Large intestine (tissue), 3 donors: ENCODE data around the gene LAYN. TPM values are rescaled to one million over a fixed set of nuclear protein-coding genes. Genes with fewer than 3 reads are reported as not detected.
A peak's percentile ranks its signal among the peaks of the same experiment; 100 is the strongest.

ENCODE experiments used
- DNase-seq, 2 donors: peaks; one replicate each; pipeline versions ENCODE4 v3.0.0 to v3.0.0-alpha.2; 2013
- H3K27ac ChIP-seq: one replicate; pipeline ENCODE4 v1.5.1; 2013; ENCODE audit warnings: low read length
- H3K27me3 ChIP-seq: 2 replicates; pipeline ENCODE4 v1.6.1; 2013; ENCODE audit warnings: low read length; ENCODE audit not compliant: control insufficient read depth, insufficient read depth
- H3K36me3 ChIP-seq: 2 replicates; pipeline ENCODE4 v1.6.1; 2013; ENCODE audit warnings: low read length; ENCODE audit not compliant: control insufficient read depth, insufficient read depth
- H3K4me1 ChIP-seq: one replicate; pipeline ENCODE4 v1.6.1; 2013; ENCODE audit warnings: low read length; ENCODE audit not compliant: control insufficient read depth, insufficient read depth
- H3K4me3 ChIP-seq: one replicate; pipeline ENCODE4 v1.5.1; 2013; ENCODE audit warnings: low read length
- H3K9me3 ChIP-seq: one replicate; pipeline ENCODE4 v1.6.1; 2013; ENCODE audit warnings: mild to moderate bottlenecking, low read depth, low read length, moderate library complexity; ENCODE audit not compliant: control insufficient read depth
- WGBS: methylation state at CpG from one replicate; pipeline ENCODE4 v1.1.5; 2013; ENCODE audit warnings: low lambda C conversion rate; ENCODE audit not compliant: insufficient coverage; 5-methylcytosine and 5-hydroxymethylcytosine counted together
- polyA plus RNA-seq: library from polyadenylated mRNA; unstranded; fragments of 120-200 nt; gene quantifications from one replicate; pipeline ENCODE4 v1.2.1, GENCODE V29; 2013

Gene LAYN
- polyA plus RNA-seq, 1 donor: 5.4 TPM

DNA sequence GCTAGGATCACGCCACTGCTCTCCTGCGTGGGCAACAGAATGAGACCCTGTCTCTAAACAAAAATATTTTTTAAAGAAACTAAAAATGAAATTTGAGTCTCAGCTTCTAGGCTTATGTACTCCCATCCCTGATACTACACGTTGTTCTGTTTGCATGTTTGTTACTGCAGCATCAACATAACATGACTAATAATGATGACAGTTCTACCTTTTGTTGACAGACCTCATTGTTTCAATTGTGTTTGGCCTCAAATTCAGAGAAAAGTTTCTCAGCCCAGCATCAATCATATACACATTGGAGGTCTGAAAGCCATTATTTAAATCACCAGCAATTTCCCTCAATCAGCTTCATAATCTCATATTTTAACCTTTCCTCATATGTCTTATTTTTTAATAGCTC, 20.8 kb downstream of the LAYN start:
- H3K27ac ChIP-seq: no peak overlapping the region
- 60% methylated on average over 1 of the region's 3 CpGs for WGBS
- no peaks in the 10 kb centered on the region for H3K36me3 ChIP-seq
- no peaks in the 10 kb centered on the region for H3K27me3 ChIP-seq
- no peaks in the 10 kb centered on the region for H3K4me1 ChIP-seq
- DNase-seq: no peak
- H3K9me3 ChIP-seq: no peaks in the 10 kb centered on the region
- no peak overlapping the region for H3K4me3 ChIP-seq

DNA sequence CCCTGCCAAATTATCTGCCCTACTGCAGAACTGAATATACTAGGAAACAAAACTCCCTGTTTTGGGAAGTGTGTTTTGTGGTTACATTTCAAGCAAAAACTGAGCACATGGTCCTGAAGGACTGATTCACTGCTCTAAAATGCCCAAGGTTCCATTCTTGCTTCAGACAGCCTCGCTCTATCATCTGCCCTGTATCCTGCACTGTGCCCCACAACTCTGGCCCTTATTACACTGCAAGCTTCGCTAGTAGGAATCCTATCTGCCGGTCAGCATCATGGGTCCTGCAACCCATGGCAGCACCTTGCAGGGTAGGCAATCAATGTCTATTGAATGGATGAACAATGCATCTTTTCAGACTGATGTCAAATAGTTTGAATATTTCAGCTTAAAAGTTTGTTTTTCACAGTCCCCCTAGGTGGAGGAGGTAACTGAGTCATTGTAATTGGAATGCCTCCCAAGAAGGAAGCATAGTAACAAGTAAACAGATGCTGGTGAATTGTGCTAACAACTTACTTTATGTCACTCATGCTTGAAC, 21.3 kb downstream of the LAYN start:
- Histone ChIP-seq H3K36me3 (no peaks in the 10 kb centered on the region), H3K9me3 (no peaks in the 10 kb centered on the region), H3K27me3 (no peaks in the 10 kb centered on the region), H3K27ac (no peak overlapping the region), H3K4me3 (no peak overlapping the region), H3K4me1 (no peaks in the 10 kb centered on the region)
- no CpG with 5 or more reads among the region's 3 CpGs for WGBS
- no peak for DNase-seq

DNA sequence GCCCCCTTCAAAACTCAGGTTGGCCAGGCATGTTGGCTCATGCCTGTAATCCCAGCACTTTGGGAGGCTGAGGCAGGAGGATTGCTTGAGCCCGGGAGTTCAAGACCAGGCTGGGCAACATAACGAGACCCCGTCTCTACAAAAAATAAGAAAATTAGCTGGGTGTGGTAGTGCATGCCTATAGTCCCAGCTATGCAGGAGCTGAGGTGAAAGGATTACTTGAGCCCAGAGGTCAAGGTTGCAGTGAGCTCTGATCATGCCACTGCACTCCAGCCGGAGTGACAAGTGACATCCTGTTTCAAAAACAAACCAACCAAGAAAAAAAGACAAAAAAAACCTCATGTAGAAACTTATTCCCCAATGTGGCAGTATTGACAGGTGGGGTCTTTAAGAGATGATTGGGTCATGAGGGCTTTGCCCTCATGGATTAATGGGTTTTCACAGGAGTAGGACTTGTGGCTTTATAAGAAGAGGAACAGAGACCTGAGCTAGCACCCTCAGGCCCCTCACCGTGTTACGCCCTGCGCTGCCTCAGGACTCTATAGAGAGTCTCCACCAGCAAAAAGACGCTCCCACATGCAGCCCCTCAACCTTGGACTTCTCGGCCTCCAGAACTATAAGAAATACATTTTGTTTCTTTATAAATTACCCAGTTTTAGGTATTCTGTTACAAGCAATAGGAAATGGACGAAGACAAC, 22.3 kb downstream of the LAYN start:
- H3K4me1 ChIP-seq: no peaks in the 10 kb centered on the region
- H3K4me3 ChIP-seq: no peak overlapping the region
- no peaks in the 10 kb centered on the region for H3K9me3 ChIP-seq
- DNase-seq: no peak
- no peaks in the 10 kb centered on the region for H3K27me3 ChIP-seq
- no peaks in the 10 kb centered on the region for H3K36me3 ChIP-seq
- no peak overlapping the region for H3K27ac ChIP-seq
- WGBS: no CpG with 5 or more reads among the region's 10 CpGs

DNA sequence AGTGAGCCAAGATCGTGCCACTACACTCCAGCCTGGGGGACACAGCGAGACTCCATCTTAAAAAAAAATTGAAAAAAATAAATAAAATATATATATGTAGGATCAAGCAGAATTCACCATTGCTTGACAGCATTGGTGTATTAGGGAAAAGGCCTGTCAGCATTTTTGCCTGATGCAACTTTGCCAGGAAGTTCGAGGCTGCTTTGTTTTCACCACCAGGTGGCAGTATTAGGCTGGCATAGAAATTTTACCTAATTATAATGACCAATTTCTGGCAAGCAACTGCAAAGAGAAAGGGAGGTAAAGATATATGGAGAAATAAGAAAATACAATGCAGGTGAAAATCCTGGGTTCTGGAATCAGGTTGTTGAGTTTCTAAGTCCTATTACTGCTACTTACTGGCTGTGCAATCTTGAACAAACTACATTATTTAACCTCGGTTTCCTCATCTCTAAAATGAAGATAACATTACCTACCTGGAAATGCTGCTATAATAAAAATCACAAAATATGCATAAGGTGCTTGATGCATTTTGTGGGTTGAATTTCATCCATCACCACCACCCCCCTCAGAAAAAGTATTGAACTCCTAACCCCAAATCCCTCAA, 24.7 kb downstream of the LAYN start:
- H3K36me3 ChIP-seq: no peaks in the 10 kb centered on the region
- H3K27me3 ChIP-seq: no peaks in the 10 kb centered on the region
- no peak overlapping the region for H3K4me3 ChIP-seq
- peak in 1 of 2 donors; percentile 63 for DNase-seq
- H3K4me1 ChIP-seq: no peaks in the 10 kb centered on the region
- H3K27ac ChIP-seq: no peak overlapping the region
- H3K9me3 ChIP-seq: no peaks in the 10 kb centered on the region
- 100% methylated on average over 1 of the region's 4 CpGs for WGBS

DNA sequence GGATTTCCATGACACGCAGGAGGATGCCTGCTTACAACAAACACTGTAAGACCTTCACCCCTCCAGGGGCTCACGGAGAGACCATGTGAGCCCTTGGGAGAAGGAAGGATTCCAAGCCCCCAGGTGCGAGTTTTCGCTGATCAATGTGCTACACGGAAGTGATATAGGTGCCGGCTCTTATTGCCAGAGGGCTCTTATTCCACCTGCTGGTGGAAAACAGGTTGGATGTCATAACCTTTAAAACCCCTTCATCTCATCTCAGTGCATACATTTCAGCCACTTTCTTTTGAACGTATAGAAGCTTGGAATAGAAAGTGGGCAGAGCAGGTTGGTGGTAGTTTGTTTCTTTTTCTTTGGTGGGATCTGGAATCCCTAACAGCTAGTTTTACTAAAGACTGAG, 25.8 kb downstream of the LAYN start:
- no peaks in the 10 kb centered on the region for H3K27me3 ChIP-seq
- H3K4me1 ChIP-seq: peaks cover 4% of the 10 kb centered on the region
- no peaks in the 10 kb centered on the region for H3K9me3 ChIP-seq
- no peak for DNase-seq
- no peak overlapping the region for H3K4me3 ChIP-seq
- H3K27ac ChIP-seq: no peak overlapping the region
- no CpG with 5 or more reads among the region's 7 CpGs for WGBS
- H3K36me3 ChIP-seq: no peaks in the 10 kb centered on the region

- Histone ChIP-seq H3K4me3 (no peak overlapping the region), H3K4me1 (peaks cover 20% of the 10 kb centered on the region), H3K36me3 (no peaks in the 10 kb centered on the region), H3K27ac (no peak overlapping the region), H3K9me3 (no peaks in the 10 kb centered on the region), H3K27me3 (no peaks in the 10 kb centered on the region)
- DNase-seq: no peak
- 100% methylated on average over 1 of the region's 4 CpGs for WGBS
These were observed 29.0 kb downstream of the LAYN start for GRCh38 chr11:111569476-111569875.

DNA sequence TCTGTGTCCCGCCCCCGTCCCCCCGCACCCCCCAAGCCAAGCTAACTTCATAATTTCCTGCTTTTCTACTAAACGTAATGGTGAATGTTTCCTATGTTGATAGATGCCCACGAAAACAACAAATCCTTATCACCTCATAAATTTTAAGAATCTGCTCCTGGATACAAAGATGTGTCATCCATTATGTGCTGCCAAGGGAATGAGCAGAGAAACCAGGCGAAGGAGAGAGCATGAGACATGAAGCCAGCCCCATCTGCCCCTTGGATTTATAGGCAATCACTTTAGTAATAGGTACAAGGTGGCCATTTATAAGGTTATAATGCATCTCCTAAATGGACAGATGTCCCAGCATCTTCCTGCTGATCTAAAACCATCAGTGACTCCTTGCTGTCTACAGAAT, 30.3 kb downstream of the LAYN start:
- H3K27ac ChIP-seq: no peak overlapping the region
- no peaks in the 10 kb centered on the region for H3K27me3 ChIP-seq
- no peak for DNase-seq
- no peak overlapping the region for H3K4me3 ChIP-seq
- peaks cover 23% of the 10 kb centered on the region for H3K4me1 ChIP-seq
- no peaks in the 10 kb centered on the region for H3K36me3 ChIP-seq
- H3K9me3 ChIP-seq: no peaks in the 10 kb centered on the region
- WGBS: no CpG with 5 or more reads among the region's 6 CpGs

DNA sequence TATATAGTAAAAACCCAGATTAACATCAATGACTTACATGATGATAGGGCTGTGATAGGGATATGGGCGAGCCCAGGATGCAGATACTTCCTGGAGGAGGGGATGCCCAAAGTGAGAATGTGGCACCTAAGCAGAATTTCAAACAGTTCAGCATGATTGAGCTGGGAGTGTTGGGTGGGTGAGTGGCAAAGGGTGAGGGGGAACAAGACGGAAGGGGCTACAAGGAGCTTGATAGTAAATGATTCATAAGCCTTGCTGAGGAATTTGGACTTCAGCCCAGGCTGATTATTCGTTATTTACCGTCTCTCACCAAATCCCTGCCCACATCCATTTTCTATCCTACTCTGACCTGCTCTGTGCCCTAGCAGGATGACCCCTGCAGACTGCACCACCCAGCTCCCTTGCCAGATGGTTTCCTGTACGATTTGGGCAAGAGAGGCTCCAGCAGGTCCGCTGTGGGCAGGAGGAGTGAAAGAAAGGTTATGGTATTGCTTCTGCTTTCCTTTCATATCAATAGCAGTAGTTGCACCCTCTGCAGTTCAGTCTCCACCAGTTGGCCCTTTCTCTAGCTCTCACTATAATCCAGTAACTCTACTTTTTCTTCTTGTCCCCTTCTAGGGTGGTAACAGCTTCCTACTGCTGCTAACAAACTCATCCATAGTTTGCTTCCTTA, 31.4 kb downstream of the LAYN start:
- H3K36me3 ChIP-seq: no peaks in the 10 kb centered on the region
- peak in 1 of 2 donors; percentile 57 for DNase-seq
- no peaks in the 10 kb centered on the region for H3K9me3 ChIP-seq
- H3K4me1 ChIP-seq: peaks cover 23% of the 10 kb centered on the region
- H3K27me3 ChIP-seq: no peaks in the 10 kb centered on the region
- no CpG with 5 or more reads among the region's 6 CpGs for WGBS
- no peak overlapping the region for H3K27ac ChIP-seq
- no peak overlapping the region for H3K4me3 ChIP-seq

GRCh38 chr11:111572581-111572980, 32.1 kb downstream of the LAYN start:
- Histone ChIP-seq H3K9me3 (no peaks in the 10 kb centered on the region), H3K27ac (no peak overlapping the region), H3K27me3 (no peaks in the 10 kb centered on the region), H3K36me3 (no peaks in the 10 kb centered on the region), H3K4me3 (no peak overlapping the region), H3K4me1 (peaks cover 23% of the 10 kb centered on the region)
- WGBS: no CpG with 5 or more reads among the region's 3 CpGs
- no peak for DNase-seq

DNA sequence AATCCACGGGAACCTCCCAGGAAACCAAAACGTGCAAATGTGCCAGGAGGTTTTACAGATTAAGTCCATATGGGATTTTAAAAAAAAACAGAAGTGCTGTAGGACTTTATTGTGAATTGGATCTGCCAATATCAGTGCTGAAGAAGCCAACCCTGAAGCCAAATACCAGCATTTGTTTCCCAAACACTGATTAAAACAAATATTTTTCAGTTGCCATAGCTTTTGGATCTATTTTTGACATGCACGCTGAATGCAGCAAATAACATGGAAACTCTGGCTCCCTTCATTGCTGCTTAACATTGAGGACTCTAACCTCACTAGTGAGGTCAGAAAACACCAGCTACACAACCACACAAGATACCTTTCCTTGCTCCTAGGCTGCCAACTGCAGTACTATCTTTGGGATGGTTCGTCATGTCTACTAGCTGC, 33.3 kb downstream of the LAYN start:
- Histone ChIP-seq H3K27ac (no peak overlapping the region), H3K9me3 (no peaks in the 10 kb centered on the region), H3K4me1 (peaks cover 23% of the 10 kb centered on the region), H3K27me3 (no peaks in the 10 kb centered on the region), H3K4me3 (no peak overlapping the region), H3K36me3 (no peaks in the 10 kb centered on the region)
- 60% methylated on average over 1 of the region's 4 CpGs for WGBS
- DNase-seq: no peak
